Nasal cavity respiratory epithelium epithelial cell of viscerocranial mucosa (primary cell): ENCODE measurements around the gene OR52E6. TPM values are rescaled to one million over a fixed set of nuclear protein-coding genes. Genes with fewer than 3 reads are reported as not detected.

Experiments
- total RNA-seq: library from RNA; depleted of rRNA; stranded (reverse); fragments of >200 nt; gene quantifications from 2 replicates; pipeline ENCODE4 v1.2.3, GENCODE V29; 2014

The OR52E6 gene
- not detected in 2 replicates for total RNA-seq

DNA sequence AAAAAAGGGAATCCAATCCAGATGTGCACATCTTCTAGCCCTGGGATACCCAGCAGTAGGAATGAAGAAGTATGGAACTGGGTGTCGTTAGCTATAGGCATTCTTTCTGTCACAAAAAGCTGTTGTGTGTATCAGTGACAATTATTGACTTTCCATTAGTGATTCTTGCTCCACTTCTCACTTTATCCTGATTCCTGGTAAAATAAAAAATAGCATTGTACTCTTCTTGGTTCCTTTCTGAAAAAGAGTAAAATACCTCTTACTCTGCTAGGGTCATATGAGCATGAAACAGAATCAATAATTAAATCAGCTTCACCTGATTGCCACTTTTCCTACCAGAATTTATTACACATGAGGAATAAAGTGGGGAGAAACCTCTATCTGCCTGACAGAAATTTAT, at the start of gene OR52E6:
Gene OR52E6 (minus strand): TSS at position 101 of the 400 bp plus-strand sequence. CDS start 0 bp downstream, at position 101.

DNA sequence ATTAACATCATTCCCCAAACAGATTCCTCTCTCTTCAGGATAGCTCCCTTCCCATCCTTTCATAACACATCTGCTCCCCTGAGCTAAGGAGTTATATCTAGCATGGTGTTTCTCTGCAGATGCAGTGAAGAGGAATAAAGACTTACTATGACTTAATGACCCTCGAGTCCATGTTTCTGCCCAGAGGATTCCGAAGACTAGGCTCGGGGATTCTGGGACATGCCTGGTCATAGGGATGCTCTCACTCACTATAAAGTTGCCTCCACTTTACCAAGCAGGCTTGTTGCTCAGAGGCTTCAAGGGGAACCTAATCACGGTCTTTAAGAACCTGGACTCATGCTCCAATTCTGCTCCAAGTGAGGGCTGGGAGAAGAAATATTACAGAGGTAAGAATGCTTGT, 38.6 kb upstream of the OR52E6 start, which contains the start of gene OR52E4:
Gene OR52E4 (plus strand): TSS at position 301 of the 400 bp plus-strand sequence. CDS start 3,664 bp downstream, outside the sequence.

DNA sequence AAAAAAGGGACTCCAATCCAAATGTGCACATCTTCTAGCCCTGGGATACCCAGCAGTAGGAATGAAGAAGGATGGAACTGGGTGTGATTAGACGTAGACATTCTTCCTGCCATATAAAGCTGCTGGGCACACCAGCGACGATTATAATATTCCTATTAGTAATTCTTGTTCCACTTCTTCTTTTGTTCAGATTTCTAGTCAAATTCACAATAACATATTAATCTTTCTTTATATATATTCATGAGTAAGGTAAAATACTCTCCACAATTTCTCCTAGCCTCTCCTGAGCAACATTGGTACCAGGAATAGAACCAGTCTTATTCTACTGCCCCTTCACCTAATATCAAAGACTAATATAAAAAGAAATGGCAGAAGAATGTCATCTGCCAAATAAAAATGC, 15.9 kb upstream of the OR52E6 start, which contains the start of gene OR52E8:
Gene OR52E8 (minus strand): TSS at position 101 of the 400 bp plus-strand sequence. CDS start 0 bp downstream, at position 101.

DNA sequence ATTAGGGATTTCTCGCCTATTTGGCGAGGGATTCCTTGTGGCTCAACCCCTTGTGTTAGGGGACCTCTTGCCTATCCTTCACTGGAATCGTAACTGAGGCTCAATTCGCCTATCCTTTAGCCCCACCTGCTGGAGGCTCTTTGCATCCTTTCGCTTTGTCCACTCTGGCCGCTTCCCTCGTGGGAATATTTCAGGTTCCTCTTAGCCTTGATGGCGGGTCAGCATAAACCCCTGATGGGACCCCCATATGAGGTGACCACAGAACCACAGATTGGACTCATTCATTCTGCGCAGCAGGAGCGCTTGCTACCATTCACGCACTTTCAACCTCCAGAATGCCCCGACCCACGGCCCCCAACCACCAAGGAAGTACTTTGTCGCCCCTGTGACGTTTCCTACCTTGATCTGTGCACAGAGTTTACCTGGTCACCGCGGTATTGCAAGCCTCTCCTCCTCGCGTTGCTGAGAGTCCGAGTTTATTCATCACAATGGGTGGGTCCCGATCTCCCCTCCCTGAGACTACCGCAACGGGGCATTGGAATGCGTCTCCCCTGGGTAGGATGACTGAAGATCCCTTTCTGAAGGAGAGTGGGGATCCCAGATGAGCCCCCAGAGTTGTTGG, 33.1 kb downstream of the OR52E6 start, which contains the start of gene OR52N2:
Gene OR52N2 (plus strand): TSS at position 425 of the 622 bp plus-strand sequence. CDS start 11,412 bp downstream, outside the sequence.

DNA sequence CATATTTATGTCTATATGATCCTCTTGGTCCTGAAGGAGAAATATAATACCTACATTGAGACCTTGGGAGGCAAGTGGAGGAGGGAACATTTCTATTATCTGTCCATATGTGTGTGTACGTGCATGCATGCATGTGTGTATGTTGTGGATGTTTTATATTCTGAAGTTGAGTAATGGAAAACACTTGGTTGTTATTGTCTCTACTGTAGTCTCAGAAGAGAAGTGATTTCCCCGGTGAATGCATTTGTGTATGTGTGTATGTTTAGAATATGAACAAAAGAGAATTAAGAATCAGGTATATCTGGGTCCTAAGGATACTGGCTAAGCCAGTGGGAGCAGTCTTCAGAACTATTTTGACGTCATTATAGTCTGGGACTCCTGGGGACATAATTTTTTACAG, 50.5 kb downstream of the OR52E6 start, which contains the start of gene OR52N1:
Gene OR52N1 (minus strand): TSS at position 101 of the 400 bp plus-strand sequence. CDS start 2,449 bp downstream, outside the sequence.

Other genes starting within 250 kb of the OR52E6 start
- gene TRIM6, start 245.3 kb downstream of the OR52E6 start, total RNA-seq: 1.0 and 6.8 TPM in 2 replicates
- gene TRIM34, start 216.9 kb downstream of the OR52E6 start, total RNA-seq: 3.8 and 6.2 TPM in 2 replicates
- 31.1 and 36.0 TPM in 2 replicates for gene TRIM5, start 156.8 kb downstream of the OR52E6 start, total RNA-seq
- 20.8 and 72.0 TPM in 2 replicates for gene TRIM22, start 152.1 kb downstream of the OR52E6 start, total RNA-seq
- not detected in 2 replicates for gene OR56B1, start 105.4 kb downstream of the OR52E6 start, total RNA-seq
- gene OR52N4, start 87.7 kb downstream of the OR52E6 start, total RNA-seq: not detected in 2 replicates
- not detected in 2 replicates for gene OR52N5, start 58.5 kb downstream of the OR52E6 start, total RNA-seq
- gene OR52N1, start 50.6 kb downstream of the OR52E6 start, total RNA-seq: not detected in 2 replicates
- gene OR52N2, start 33.0 kb downstream of the OR52E6 start, total RNA-seq: not detected in 2 replicates
- gene OR52E8, start 15.8 kb upstream of the OR52E6 start, total RNA-seq: not detected in 2 replicates
- not detected in 2 replicates for gene OR52E4, start 38.7 kb upstream of the OR52E6 start, total RNA-seq
- gene OR52E5, start 51.3 kb upstream of the OR52E6 start, total RNA-seq: not detected in 2 replicates
- gene OR56A3, start 100.4 kb upstream of the OR52E6 start, total RNA-seq: not detected in 2 replicates
- not detected in 2 replicates for gene OR56A5, start 126.6 kb upstream of the OR52E6 start, total RNA-seq
- not detected in 2 replicates for gene OR52L1, start 145.1 kb upstream of the OR52E6 start, total RNA-seq
- gene OR56A4, start 165.0 kb upstream of the OR52E6 start, total RNA-seq: not detected in 2 replicates
- not detected in 2 replicates for gene OR56A1, start 188.9 kb upstream of the OR52E6 start, total RNA-seq